Neutrophil (primary cell): ENCODE data around the gene CCM2.

Source experiments
- H3K27ac ChIP-seq: fragments of 200-600 bp; sonication (generic); 2 replicates; pipeline ENCODE4 v1.5.1; 2016; ENCODE audit warnings: mild to moderate bottlenecking, moderate library complexity
- H3K27me3 ChIP-seq: fragments of 200-600 bp; sonication (generic); 2 replicates; pipeline ENCODE4 v1.6.0; 2016; ENCODE audit warnings: mild to moderate bottlenecking
- H3K36me3 ChIP-seq: fragments of 200-600 bp; sonication (generic); 2 replicates; pipeline ENCODE4 v1.5.1; 2017
- H3K4me1 ChIP-seq, 2 experiments: fragments of 200-600 bp in 1 of 2; sonication (generic) in 1 of 2; 1 replicate in 1 of 2; 2 replicates in 1 of 2; pipeline versions ENCODE4 v1.5.1 to v1.6.1; 2013 to 2016; ENCODE audit warnings: low read depth in 1 of 2, low read length in 1 of 2, mild to moderate bottlenecking in 1 of 2, moderate library complexity in 1 of 2; ENCODE audit not compliant: control insufficient read depth in 1 of 2, insufficient read depth in 1 of 2
- H3K4me3 ChIP-seq, 2 experiments: fragments of 200-600 bp in 1 of 2; sonication (generic) in 1 of 2; 1 replicate in 1 of 2; 2 replicates in 1 of 2; pipeline ENCODE4 v1.5.1; 2013 to 2016; ENCODE audit warnings: low read depth in 1 of 2, low read length in 1 of 2, mild to moderate bottlenecking in 1 of 2, moderate library complexity in 1 of 2
- H3K9me3 ChIP-seq: fragments of 200-600 bp; sonication (generic); 2 replicates; pipeline ENCODE4 v1.5.1; 2016
- TF ChIP-seq, protein P1 (sequence below): fragments of 200-600 bp; sonication (generic); IDR thresholded peaks from 2 replicates; pipeline ENCODE4 v1.5.1; 2016; ENCODE audit warnings: antibody characterized with exemption

CCM2 gene

DNA sequence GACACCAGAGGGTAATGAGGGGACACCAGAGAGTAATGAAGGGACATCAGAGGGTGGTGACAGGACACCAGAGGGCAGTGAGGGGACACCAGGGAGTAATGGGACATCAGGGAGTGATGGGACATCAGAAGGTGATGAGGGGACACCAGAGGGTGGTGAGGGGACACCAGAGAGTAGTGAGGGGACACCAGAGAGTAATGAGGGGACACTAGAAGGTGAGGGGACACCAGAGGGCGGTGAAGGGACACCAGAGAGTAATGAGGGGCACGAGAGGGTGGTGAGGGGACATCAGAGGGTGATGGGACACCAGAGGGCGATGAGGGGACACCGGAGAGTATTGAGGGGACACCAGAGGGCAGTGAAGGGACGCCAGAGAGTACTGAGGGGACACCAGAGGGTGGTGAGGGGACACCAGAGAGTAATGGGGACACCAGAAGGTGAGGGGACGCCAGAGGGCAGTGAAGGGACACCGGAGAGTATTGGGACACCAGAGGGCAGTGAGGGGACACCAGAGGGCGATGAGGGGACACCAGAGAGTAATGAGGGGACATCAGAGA is 78.2 kb downstream of the CCM2 start:
- no peaks in the 10 kb centered on the region for H3K4me1 ChIP-seq
- H3K4me3 ChIP-seq: no peak overlapping the region
- H3K9me3 ChIP-seq: no peaks in the 10 kb centered on the region
- H3K27ac ChIP-seq: no peak overlapping the region
- TF ChIP-seq, protein P1, sequence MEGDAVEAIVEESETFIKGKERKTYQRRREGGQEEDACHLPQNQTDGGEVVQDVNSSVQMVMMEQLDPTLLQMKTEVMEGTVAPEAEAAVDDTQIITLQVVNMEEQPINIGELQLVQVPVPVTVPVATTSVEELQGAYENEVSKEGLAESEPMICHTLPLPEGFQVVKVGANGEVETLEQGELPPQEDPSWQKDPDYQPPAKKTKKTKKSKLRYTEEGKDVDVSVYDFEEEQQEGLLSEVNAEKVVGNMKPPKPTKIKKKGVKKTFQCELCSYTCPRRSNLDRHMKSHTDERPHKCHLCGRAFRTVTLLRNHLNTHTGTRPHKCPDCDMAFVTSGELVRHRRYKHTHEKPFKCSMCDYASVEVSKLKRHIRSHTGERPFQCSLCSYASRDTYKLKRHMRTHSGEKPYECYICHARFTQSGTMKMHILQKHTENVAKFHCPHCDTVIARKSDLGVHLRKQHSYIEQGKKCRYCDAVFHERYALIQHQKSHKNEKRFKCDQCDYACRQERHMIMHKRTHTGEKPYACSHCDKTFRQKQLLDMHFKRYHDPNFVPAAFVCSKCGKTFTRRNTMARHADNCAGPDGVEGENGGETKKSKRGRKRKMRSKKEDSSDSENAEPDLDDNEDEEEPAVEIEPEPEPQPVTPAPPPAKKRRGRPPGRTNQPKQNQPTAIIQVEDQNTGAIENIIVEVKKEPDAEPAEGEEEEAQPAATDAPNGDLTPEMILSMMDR: no peak
- H3K27me3 ChIP-seq: no peaks in the 10 kb centered on the region
- H3K36me3 ChIP-seq: peaks cover 48% of the 10 kb centered on the region

DNA sequence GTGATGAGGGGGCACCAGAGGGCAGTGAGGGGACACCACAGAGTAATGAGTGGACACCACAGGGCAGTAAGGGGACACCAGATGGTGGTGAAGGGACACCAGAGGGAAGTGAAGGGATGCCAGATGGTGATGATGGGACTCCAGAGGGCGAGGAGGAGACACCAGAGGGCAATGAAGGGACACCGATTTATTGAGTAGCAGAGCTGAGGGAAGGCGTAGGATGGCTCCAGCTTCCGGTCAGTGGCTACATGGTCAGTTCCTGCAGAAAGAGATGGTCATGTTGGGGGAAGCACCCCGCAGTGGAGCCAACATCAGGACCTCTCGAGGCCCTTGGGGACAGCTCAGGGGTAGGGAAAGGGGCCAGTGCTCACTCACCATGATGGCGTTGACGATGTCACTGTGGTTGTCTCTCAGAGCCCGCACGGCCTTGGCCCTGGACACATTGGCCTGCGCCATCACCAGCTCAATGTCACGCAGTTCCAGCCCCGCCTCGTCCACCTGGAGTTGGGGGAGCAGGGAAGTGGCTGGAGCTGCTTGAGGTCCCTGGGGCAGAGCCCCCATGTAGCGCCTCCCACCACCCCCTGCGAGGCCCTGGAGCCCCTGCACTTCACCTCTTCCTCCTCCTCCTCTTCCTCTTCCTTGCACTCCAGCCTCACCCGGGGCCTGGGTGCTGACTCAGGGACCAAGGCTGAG is 80.4 kb downstream of the CCM2 start:
- no peak overlapping the region for H3K4me3 ChIP-seq

DNA sequence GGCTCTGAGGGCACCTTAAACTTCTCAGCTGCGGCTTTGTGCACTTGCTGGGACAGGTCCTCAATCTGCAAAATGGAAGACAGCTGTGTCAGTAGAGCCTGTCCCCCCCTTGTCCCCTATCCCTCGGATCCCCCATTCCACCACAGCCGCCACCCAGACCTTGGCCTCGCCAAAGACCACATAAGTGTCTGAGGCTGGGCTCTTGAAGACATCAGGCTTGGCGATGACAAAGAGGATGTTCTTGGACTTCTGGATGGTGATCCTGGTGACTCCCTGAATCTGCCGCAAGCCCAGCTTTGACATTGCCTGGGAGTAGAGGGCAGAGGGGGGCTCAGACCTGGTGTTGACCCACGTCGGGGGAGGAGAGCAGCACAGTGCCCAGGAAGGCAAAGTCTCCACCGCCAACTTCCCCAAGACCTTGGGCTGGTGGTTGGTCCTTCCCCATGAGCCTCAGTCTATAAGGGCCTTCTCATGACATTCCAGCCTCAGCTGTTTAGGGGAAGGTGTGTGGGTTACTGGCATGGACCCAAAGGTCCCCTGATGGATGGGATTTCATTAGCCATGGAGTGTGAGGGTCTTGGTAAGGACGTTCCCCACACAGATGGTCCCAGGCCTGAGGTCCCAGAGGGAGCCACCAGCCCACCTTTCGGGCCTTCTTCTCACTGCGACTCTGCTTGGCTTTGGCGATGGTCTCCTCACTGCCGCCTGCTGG is 81.1 kb downstream of the CCM2 start:
- Histone ChIP-seq H3K4me3 (no peak overlapping the region), H3K36me3 (peaks cover 19% of the 10 kb centered on the region)

More for the DNA sequence above, 80.4 kb downstream of the CCM2 start:
- TF ChIP-seq, protein P1: no peak
- Histone ChIP-seq H3K36me3 (peaks cover 26% of the 10 kb centered on the region), H3K9me3 (no peaks in the 10 kb centered on the region), H3K27ac (peak overlapping the region; percentile 41), H3K4me1 (no peaks in the 10 kb centered on the region), H3K27me3 (no peaks in the 10 kb centered on the region)

DNA sequence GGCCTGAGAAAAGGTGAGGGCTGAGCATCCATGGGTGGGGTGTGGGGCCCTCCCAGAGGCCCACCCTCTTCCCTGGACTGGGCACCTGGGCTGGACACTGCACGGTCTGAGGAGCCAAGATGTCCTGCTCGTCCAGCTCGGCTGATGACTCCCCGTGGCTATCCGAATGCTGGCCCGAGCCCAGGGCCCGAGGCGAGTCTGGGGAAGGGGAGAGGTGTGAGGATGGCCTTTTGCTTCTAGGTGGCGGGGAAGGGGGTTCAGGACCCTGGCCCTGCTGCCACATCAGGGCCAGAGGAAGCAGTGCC is 81.6 kb downstream of the CCM2 start:
- H3K4me1 ChIP-seq: no peaks in the 10 kb centered on the region
- H3K9me3 ChIP-seq: no peaks in the 10 kb centered on the region
- H3K4me3 ChIP-seq: no peak overlapping the region
- peaks cover 14% of the 10 kb centered on the region for H3K36me3 ChIP-seq
- H3K27ac ChIP-seq: no peak overlapping the region
- TF ChIP-seq, protein P1: no peak
- H3K27me3 ChIP-seq: peaks cover 8% of the 10 kb centered on the region

More for the DNA sequence above, 81.1 kb downstream of the CCM2 start:
- TF ChIP-seq, protein P1: no peak
- no peaks in the 10 kb centered on the region for H3K4me1 ChIP-seq
- H3K27me3 ChIP-seq: peaks cover 3% of the 10 kb centered on the region
- H3K9me3 ChIP-seq: no peaks in the 10 kb centered on the region
- peak overlapping the region; percentile 41 for H3K27ac ChIP-seq

DNA sequence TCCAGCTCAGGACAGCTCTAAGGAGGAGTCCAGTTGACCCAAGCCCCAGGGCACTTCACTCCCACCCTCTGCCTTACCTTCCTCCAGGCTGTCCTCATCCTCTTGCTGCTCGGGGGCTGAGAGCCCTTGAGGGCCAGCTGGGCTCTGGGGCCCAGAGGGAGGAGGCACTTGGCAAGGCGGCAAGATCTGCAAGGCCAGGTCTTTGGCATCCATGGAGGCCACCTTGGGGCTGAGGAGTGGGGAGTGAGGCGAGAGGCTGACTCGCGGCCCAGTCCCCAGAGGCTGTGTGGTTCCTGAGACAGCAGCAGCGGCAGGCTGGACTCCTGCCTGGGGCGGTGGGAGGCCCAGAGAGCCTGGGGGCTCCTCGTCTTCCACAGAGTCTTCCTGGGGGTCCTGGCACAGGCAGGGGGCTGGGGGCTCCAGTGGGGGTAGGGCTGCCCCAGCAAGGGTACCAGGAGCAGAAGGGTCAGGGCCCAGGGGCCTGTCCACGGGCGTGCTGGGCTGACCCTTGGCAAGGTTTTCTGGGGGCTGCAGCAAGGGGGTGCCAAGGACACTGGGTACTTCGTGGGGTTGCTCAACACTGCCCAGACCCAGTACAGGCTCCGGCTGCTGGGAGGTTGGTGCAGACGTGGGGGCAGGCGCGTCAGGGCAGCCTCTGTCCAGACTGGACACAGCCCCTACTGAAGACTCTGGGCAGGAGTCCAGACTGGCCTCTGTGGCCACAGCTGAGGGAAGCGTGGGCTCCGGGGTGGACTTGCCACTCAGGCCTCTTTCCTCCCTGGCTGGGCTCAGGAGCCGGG is 82.2 kb downstream of the CCM2 start:
- Histone ChIP-seq H3K4me3 (no peak overlapping the region), H3K27me3 (peaks cover 15% of the 10 kb centered on the region), H3K9me3 (no peaks in the 10 kb centered on the region), H3K27ac (no peak overlapping the region), H3K36me3 (peaks cover 8% of the 10 kb centered on the region), H3K4me1 (no peaks in the 10 kb centered on the region)
- TF ChIP-seq, protein P1: no peak
